Breast epithelium (tissue), 4 donors: ENCODE data around the gene LRRK1. TPM values are rescaled to one million over a fixed set of nuclear protein-coding genes. Genes with fewer than 3 reads are reported as not detected.

ENCODE experiments used
- DNase-seq, 2 donors: peaks; one replicate each; pipeline ENCODE4 v3.0.0-alpha.2; 2019; ENCODE audit warnings: low spot score in 2 of 2
- H3K27ac ChIP-seq, 2 donors: fragments of 200-600 bp; sonication (generic) in 1 of 2; one replicate each; pipeline ENCODE4 v1.5.1; 2016 to 2019; ENCODE audit warnings: mild to moderate bottlenecking in 1 of 2
- H3K27me3 ChIP-seq, 2 donors: fragments of 200-600 bp; sonication (generic) in 1 of 2; one replicate each; pipeline versions ENCODE4 v1.5.1 to v1.6.0; 2017 to 2019; ENCODE audit warnings: control low read depth in 1 of 2, mild to moderate bottlenecking in 1 of 2
- H3K36me3 ChIP-seq: fragments of 200-600 bp; one replicate; pipeline ENCODE4 v1.5.1; 2019
- H3K4me1 ChIP-seq, 2 donors: fragments of 200-600 bp; sonication (generic); one replicate each; pipeline ENCODE4 v1.5.1; 2016 to 2019; ENCODE audit warnings: control low read depth in 1 of 2
- H3K4me3 ChIP-seq, 3 donors: fragments of 200-600 bp; sonication (generic); 1 replicate in 2 of 3; 2 replicates in 1 of 3; pipeline ENCODE4 v1.5.1; 2016 to 2019; ENCODE audit warnings: mild to moderate bottlenecking in 3 of 3, moderate library complexity in 2 of 3
- H3K9me3 ChIP-seq, 2 donors: fragments of 200-600 bp; sonication (generic) in 1 of 2; one replicate each; pipeline ENCODE4 v1.5.1; 2016 to 2019; ENCODE audit warnings: control low read depth in 1 of 2
- POLR2A ChIP-seq: fragments of 450-650 bp; IDR thresholded peaks from one replicate; pipeline ENCODE4 v1.6.1; 2016; ENCODE audit warnings: antibody characterized with exemption, mild to moderate bottlenecking, moderate library complexity
- POLR2AphosphoS5 ChIP-seq, 3 donors: sonication (generic); formaldehyde crosslinking; IDR thresholded peaks; one replicate each; pipeline ENCODE4 v1.6.1; 2017; ENCODE audit warnings: antibody characterized with exemption in 3 of 3
- intact Hi-C: fragments of 100-400 bp; cut with DNase I; formaldehyde crosslinking; loops from one replicate; pipeline ENCODE4 v1.15.1; 2023; ENCODE audit warnings: low total_unique reads
- total RNA-seq, 3 donors: library from RNA; depleted of rRNA; stranded (reverse); fragments of >200 nt; gene quantifications; one replicate each; pipeline ENCODE4 v1.1.0, GENCODE V29; 2016
- TF ChIP-seq, protein P1 (sequence below), 3 donors: fragments of 450-650 bp; IDR thresholded peaks; one replicate each; pipeline ENCODE4 v1.5.1; 2016 to 2017; ENCODE audit warnings: antibody characterized with exemption in 3 of 3, mild to moderate bottlenecking in 3 of 3, moderate library complexity in 3 of 3

Gene LRRK1
- total RNA-seq, 3 donors from 2014 or later, result 10.1 to 18.7 (median 14.4) TPM

DNA sequence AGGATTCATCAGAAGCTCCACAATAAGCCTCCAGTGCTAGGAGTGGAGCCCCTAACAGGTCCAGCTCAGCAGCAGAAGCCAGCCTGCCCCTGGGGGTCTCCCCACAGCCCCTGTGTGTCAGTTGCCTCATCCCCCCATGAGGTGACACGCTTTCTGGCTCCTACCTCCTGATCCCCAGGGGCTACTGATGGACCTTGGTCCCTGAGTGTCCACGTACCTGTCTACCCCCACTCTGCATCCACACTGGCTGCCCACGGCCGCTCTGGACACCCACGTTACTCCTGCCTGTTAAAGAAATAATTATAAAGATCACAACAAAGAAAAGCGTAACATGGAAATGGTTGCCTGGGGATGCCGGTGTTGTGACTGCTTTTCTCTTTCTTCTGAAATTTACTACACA lies 189.6 kb downstream of the LRRK1 start:
- no peaks in the 10 kb centered on the region for H3K27me3 ChIP-seq
- H3K4me1 ChIP-seq, result no peaks in the 10 kb centered on the region
- intact Hi-C loops, result no loop called here
- no peak for DNase-seq
- H3K36me3 ChIP-seq, result no peaks in the 10 kb centered on the region
- TF ChIP-seq POLR2A (no peak), POLR2AphosphoS5 (IDR thresholded peaks at IDR 0.05) (no peak)
- TF ChIP-seq, protein P1, sequence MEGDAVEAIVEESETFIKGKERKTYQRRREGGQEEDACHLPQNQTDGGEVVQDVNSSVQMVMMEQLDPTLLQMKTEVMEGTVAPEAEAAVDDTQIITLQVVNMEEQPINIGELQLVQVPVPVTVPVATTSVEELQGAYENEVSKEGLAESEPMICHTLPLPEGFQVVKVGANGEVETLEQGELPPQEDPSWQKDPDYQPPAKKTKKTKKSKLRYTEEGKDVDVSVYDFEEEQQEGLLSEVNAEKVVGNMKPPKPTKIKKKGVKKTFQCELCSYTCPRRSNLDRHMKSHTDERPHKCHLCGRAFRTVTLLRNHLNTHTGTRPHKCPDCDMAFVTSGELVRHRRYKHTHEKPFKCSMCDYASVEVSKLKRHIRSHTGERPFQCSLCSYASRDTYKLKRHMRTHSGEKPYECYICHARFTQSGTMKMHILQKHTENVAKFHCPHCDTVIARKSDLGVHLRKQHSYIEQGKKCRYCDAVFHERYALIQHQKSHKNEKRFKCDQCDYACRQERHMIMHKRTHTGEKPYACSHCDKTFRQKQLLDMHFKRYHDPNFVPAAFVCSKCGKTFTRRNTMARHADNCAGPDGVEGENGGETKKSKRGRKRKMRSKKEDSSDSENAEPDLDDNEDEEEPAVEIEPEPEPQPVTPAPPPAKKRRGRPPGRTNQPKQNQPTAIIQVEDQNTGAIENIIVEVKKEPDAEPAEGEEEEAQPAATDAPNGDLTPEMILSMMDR (IDR thresholded peaks at IDR 0.05), result no peak
- H3K4me3 ChIP-seq, result no peak overlapping the region
- H3K27ac ChIP-seq, result no peak overlapping the region
- no peaks in the 10 kb centered on the region for H3K9me3 ChIP-seq

DNA sequence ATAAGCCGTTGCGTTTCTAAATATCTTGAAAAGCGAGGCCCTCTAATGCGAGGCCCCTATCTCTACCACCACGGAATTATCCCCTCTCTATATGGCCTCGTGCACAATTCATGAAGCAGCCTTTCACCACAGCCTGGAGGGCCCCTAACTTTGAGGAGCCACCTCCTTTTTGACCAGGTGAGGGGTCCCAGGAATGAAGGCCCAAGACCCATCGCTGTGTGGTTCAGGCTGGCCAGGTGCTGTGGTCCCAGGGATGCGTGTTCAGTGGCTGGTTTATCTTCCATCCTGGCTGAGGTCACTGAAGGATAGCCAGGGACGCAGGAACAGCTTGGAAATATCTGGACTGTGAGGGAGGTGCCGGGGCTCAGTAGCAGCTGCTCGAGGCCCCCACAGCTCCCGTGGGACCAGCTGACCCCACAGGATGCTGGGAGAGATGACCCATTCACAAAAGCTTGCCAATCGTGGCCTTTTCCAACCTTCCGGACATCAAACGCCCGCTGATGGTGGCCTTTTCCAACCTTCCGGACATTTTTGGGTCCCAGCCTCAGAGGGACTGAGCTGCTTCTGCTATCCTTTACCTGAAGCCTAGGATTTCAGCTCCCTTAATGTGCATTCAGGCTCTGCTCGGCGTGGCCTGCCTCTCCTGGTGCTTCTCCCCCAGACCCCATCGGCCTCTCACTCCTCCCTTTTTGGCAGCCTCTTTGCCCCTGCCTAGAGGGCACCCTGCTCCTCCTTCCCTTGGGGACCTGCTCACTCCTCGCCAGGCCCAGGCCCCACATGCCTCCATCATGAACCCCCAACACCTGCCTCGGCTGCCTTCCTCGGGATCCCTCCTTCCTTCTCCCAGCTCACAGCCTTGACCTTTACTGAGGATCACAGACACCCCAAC lies 191.8 kb downstream of the LRRK1 start:
- no peaks in the 10 kb centered on the region for H3K27me3 ChIP-seq
- intact Hi-C loops, result no loop called here
- H3K4me3 ChIP-seq, result no peak overlapping the region
- peaks cover 3 to 5% of the 10 kb centered on the region in 2 donors for H3K4me1 ChIP-seq
- TF ChIP-seq, protein P1 (IDR thresholded peaks at IDR 0.05), result no peak
- no peak for TF ChIP-seq POLR2A
- no peak for TF ChIP-seq POLR2AphosphoS5 (IDR thresholded peaks at IDR 0.05)
- no peak overlapping the region for H3K27ac ChIP-seq
- no peak for DNase-seq
- H3K36me3 ChIP-seq, result no peaks in the 10 kb centered on the region
- no peaks in the 10 kb centered on the region for H3K9me3 ChIP-seq

DNA sequence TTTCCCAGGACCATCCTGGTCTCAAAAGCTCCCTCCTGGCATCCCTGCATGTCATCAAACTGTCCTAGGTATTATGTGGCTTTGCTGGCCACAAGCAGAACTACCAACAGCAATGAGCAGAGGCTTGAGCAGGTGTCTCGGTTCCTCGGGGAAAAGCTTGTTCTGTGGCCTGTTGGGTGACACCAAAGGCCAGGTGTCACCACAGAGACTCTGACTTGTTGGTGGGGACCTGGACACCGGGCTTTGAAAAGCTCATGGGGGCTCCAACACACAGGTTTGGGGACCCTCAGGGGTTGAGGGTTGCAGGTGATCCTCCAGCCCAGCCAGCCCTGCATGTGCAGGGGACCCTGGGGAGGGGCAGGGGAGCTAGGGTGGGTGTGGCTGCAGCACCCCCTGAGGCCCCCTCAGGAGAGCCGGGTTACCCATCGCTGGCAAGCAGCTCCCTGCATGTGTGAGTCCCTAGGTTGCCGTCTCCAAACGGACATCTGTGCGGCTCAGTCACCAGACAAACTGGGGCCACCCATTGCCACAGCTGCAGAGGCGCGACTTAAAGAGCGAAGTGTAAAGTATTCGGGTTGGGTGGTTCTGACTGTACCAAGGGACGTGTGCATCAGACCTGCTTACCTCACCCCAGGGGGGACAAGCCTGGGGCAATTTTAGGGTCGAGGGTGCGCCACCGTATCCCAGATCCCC lies 192.6 kb downstream of the LRRK1 start:
- intact Hi-C loops, result no loop called here
- DNase-seq, result no peak
- Histone ChIP-seq H3K4me1 (peaks cover 6 to 8% of the 10 kb centered on the region in 2 donors), H3K27ac (peak overlapping the region; percentile 57 to 59), H3K4me3 (no peak overlapping the region), H3K9me3 (no peaks in the 10 kb centered on the region), H3K27me3 (no peaks in the 10 kb centered on the region), H3K36me3 (no peaks in the 10 kb centered on the region)
- no peak for TF ChIP-seq POLR2A
- no peak for TF ChIP-seq POLR2AphosphoS5 (IDR thresholded peaks at IDR 0.05)
- TF ChIP-seq, protein P1 (IDR thresholded peaks at IDR 0.05), result no peak

DNA sequence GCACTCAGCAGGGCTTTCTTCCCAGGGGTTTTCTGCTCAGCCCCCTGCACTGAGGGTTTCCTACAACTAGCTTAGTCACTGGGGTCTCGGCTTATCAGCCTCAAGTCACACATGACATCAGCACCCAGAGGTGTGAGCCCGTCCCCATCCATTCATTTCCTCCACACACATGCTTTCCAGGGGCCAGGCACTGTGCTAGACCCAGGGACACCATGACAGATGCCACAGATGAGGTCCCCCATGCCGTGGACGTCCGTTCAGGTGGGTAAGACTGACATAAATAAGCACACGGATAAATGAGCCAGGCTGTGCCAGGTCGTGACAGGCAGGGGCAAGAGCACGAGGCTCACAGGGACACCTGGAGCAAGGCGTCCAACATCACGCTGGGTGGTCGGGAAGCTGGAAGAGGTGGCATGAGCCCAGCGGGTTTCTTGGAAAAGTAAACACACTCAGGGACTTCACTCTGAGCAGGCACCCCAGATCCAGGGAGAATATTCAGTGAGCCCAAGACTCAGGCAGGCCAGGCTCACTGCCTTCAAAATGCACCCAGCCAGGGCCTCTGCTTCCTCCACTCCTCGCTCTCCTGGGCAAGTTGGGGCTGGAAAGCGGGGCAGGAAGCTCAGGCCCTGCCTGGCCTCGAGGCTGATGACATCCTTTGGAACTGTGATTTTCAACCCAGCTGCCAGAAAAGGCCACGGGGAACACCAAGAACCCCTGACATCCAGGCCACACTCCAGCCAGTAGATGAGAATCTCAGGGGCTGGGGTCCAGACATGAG lies 193.4 kb downstream of the LRRK1 start:
- Histone ChIP-seq H3K4me3 (no peak overlapping the region), H3K9me3 (no peaks in the 10 kb centered on the region), H3K36me3 (no peaks in the 10 kb centered on the region), H3K4me1 (peaks cover 6 to 8% of the 10 kb centered on the region in 2 donors), H3K27ac (peak overlapping the region; percentile 57 to 59), H3K27me3 (no peaks in the 10 kb centered on the region)
- intact Hi-C loops, result no loop called here
- DNase-seq, result peak in 1 of 2 donors; percentile 72
- TF ChIP-seq POLR2A (no peak), POLR2AphosphoS5 (IDR thresholded peaks at IDR 0.05) (no peak)
- TF ChIP-seq, protein P1 (IDR thresholded peaks at IDR 0.05), result no peak
